ENCODE data around the gene PSMB7.

Gene PSMB7

GRCh38 chr9:124348363-124348762 lies 66.9 kb downstream of the PSMB7 start:
- TF ChIP-seq CTCF (IDR thresholded peaks at IDR 0.05; ENCODE audit: low read depth, low read length), result no peak
- DNase-seq (ENCODE audit: extremely low read depth, low read depth), result no peak

- no peak for DNase-seq (ENCODE audit: extremely low read depth, low read depth)
- TF ChIP-seq CTCF (IDR thresholded peaks at IDR 0.05; ENCODE audit: low read depth, low read length), result no peak
These were observed 67.3 kb downstream of the PSMB7 start for GRCh38 chr9:124347968-124348358.

GRCh38 chr9:124347206-124347967 lies 67.9 kb downstream of the PSMB7 start:
- no peak for DNase-seq (ENCODE audit: extremely low read depth, low read depth)
- no peak for TF ChIP-seq CTCF (IDR thresholded peaks at IDR 0.05; ENCODE audit: low read depth, low read length)

- DNase-seq (ENCODE audit: extremely low read depth, low read depth), result no peak
- no peak for TF ChIP-seq CTCF (IDR thresholded peaks at IDR 0.05; ENCODE audit: low read depth, low read length)
These were observed 68.7 kb downstream of the PSMB7 start for GRCh38 chr9:124346347-124347163.

- no peak for TF ChIP-seq CTCF (IDR thresholded peaks at IDR 0.05; ENCODE audit: low read depth, low read length)
- DNase-seq (ENCODE audit: extremely low read depth, low read depth), result no peak
These were observed 69.4 kb downstream of the PSMB7 start for GRCh38 chr9:124345751-124346281.

- DNase-seq (ENCODE audit: extremely low read depth, low read depth), result no peak
- TF ChIP-seq CTCF (IDR thresholded peaks at IDR 0.05; ENCODE audit: low read depth, low read length), result no peak
These were observed 70.2 kb downstream of the PSMB7 start for GRCh38 chr9:124345063-124345462.

All from AG09319 (cell line).